Sigmoid colon (tissue), 4 donors: ENCODE measurements around the gene ARL5B.

Source experiments
- EP300 ChIP-seq, 4 donors: sonication (generic); formaldehyde crosslinking; IDR thresholded peaks; one replicate each; pipeline ENCODE4 v1.6.1; 2017; ENCODE audit warnings: antibody characterized with exemption in 4 of 4
- POLR2A ChIP-seq, 2 donors: fragments of 450-650 bp; IDR thresholded peaks; one replicate each; pipeline ENCODE4 v1.6.1; 2016; ENCODE audit warnings: antibody characterized with exemption in 2 of 2, mild to moderate bottlenecking in 2 of 2, moderate library complexity in 2 of 2
- POLR2AphosphoS5 ChIP-seq, 4 donors: sonication (generic); formaldehyde crosslinking; IDR thresholded peaks; one replicate each; pipeline ENCODE4 v1.6.1; 2017; ENCODE audit warnings: antibody characterized with exemption in 4 of 4
- TF ChIP-seq, protein P1 (sequence below), 4 experiments: fragments of 450-650 bp in 3 of 4; fragments of 200-600 bp in 1 of 4; IDR thresholded peaks; one replicate each; pipeline ENCODE4 v1.5.1; 2016 to 2019; ENCODE audit warnings: antibody characterized with exemption in 4 of 4, mild to moderate bottlenecking in 3 of 4, moderate library complexity in 2 of 4

DNA sequence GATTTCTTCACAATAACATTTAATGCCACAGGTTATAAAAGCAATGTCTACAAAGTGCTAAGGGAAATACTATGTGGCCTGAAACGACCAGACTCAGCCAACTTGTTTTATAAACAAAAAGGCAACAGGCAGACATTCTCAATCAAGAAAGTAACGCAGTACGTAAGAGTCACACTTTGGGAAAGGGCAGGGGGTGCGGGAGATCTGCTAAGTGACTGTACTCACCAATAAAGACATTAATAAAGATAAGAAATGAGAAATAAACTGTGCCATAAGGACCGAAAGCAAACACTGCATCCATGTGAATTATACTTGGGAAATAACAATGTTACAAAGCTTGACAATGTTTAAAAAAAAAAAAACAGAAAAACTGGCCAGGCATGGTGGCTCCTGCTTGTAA lies 33.3 kb upstream of the ARL5B start:
- TF ChIP-seq, protein P1, sequence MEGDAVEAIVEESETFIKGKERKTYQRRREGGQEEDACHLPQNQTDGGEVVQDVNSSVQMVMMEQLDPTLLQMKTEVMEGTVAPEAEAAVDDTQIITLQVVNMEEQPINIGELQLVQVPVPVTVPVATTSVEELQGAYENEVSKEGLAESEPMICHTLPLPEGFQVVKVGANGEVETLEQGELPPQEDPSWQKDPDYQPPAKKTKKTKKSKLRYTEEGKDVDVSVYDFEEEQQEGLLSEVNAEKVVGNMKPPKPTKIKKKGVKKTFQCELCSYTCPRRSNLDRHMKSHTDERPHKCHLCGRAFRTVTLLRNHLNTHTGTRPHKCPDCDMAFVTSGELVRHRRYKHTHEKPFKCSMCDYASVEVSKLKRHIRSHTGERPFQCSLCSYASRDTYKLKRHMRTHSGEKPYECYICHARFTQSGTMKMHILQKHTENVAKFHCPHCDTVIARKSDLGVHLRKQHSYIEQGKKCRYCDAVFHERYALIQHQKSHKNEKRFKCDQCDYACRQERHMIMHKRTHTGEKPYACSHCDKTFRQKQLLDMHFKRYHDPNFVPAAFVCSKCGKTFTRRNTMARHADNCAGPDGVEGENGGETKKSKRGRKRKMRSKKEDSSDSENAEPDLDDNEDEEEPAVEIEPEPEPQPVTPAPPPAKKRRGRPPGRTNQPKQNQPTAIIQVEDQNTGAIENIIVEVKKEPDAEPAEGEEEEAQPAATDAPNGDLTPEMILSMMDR (IDR thresholded peaks at IDR 0.05), result no peak
- TF ChIP-seq EP300 (IDR thresholded peaks at IDR 0.05), result no peak
- no peak for TF ChIP-seq POLR2AphosphoS5 (IDR thresholded peaks at IDR 0.05)
- no peak for TF ChIP-seq POLR2A (IDR thresholded peaks at IDR 0.05)
